Hypothalamus (tissue), 51 donors: Measurements from ENCODE around the gene ZFP64.
A peak's percentile ranks its signal among the peaks of the same experiment; 100 is the strongest.
"Not testable (repeated sequence)": the region's sequence is repeated elsewhere in the genome, so short reads cannot be mapped to it uniquely, and the experiment has no call there.

Experiments
- DNase-seq, 51 donors: peaks; one replicate each; lab custom pipeline; 2025; lab: John Stamatoyannopoulos, UW

Gene ZFP64

DNA sequence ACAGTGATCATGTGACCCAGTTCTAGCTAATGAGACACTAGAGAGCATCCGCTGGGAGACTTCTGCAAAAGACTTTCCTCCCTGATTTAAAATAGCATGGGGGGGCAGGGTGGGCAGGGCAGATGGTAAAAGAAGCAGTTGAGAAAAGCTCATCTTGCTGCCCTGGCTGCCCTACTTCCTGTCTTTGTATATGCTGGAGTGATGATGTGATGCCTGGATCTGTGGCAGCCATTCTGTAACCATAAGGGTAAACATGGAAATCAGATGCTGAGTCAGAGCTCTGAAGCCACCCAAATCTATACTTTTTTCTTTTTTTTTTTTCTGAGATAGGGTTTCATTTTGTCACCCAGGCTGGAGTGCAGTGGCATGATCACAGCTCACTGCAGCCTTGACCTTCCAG lies 25.4 kb downstream of the ZFP64 start:
- DNase-seq = no peak

DNA sequence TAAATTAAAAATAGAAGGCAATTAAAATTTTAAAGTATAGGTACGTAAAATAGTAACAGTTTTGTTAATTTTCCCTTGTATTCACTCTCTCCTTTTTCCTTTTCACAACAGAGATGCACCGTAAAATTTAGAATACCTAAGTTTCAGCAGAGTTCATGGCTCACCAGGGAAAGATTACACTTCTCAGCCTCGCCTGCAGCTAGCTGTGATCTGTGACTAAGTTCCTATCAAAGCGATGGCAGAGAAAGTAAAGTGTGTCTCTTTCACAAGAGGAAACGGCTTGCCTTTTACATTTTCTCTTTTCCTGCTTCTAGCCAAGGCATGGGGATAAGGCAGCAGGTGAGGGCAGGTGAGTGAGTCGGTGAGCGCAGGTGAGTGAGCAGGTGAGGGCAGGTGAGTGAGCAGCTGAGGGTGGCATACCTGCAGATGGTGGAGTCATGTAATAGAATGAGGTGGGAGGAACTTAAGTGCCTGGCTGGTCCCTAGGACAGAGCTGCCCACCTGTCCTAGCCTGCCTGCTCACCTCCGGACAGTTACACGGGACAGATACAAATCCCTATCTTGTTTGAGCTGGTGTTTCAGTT lies 30.9 kb downstream of the ZFP64 start:
- no peak for DNase-seq

DNA sequence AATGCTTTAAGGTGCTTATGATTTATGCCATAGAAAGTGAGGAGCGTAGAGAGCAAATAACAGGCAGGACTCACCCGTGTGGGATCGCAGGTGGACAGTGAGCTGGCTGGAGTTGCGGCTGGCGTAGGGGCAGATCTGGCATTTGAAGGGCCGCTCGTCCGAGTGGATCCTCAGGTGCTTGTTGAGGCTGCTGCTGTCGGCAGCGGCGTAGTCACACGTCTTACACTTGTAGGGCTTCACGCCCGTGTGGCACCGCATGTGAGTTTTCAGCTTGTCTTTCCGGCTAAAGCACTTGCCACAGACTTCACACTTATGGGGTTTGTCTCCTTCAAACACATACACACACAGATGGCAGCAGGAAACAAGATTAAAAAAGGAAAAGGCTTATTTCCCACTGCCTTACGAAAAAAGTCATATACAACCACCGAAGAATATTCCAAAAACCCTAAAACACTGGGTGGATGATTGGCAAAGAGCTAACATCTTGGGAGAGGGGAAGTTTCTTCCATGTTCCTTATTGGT lies 31.5 kb downstream of the ZFP64 start:
- DNase-seq = no peak

DNA sequence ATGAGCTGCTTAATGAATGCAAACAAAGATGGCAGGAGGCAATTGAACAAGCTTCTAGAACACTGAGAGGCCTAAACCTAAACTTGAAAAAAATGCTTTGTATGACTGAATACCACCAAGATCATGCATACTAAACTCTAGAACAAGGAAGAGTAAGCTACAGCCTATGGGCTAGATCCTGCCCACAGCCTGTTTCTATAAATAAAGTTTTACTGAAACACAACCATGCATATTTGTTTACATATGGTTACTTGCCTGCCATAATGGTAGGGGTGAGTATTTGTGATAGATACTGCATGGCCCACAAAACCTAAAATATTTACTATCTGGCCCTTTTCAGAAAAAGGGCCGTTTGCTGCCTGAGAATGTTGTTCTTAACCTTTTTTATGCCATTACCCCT lies 37.0 kb downstream of the ZFP64 start:
- no peak for DNase-seq

DNA sequence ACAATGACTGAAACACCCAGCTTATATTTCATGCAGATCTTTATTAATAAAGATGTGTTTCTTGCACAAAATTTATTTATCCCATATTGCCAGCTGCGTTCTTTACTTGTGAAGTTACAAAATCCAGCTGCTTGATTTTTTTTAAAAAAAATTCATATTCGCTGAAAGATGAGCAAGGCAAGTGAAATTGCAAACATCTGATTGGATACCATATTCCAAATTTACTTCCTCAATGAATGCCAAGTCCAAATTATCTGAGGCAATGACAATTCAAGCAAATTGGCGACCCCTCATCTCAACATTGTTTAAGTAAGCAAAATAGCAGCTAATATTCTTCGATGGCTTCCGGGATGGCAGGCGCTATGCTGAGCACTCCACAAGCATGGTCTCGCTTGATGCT lies 37.7 kb downstream of the ZFP64 start:
- no peak for DNase-seq

DNA sequence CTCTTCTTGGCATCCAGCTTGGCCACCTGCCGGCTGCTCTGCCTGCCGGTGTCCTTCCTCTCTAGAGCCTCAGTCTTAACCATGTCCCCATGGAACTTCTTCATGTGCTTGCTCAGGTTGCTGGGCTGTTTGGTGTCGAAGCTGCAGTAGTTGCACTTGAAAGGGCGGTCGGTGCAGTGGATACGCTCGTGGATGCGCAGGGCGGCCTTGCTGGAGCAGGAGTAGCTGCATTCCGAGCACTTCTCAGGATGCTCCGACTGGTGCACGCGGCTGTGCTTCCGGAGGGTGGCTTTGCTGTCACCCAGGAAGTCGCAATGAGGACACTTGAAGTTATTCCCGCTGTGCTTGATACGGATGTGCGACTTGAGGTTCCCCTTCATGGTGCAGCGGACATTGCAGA lies 38.7 kb downstream of the ZFP64 start:
- no peak for DNase-seq

DNA sequence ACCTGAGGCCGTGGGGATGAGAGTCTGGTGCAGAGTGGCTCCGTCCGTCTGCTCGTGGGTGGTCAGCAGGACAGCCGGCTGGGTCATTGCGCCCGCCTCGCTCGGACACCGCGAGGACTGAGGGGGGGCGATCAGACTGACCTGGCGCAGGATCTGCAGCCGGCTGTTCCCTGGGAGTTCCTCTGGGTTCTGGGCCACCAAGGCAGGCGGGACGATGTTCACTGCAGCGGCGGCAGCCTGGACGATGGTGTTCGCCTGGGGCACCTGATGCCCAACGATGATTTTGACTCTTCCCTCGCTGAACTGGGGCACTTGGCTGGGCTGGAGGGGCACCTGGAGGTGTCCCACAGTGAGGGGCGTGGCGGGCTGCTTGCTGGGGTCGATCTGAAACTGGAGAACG lies 39.2 kb downstream of the ZFP64 start:
- no peak for DNase-seq

DNA sequence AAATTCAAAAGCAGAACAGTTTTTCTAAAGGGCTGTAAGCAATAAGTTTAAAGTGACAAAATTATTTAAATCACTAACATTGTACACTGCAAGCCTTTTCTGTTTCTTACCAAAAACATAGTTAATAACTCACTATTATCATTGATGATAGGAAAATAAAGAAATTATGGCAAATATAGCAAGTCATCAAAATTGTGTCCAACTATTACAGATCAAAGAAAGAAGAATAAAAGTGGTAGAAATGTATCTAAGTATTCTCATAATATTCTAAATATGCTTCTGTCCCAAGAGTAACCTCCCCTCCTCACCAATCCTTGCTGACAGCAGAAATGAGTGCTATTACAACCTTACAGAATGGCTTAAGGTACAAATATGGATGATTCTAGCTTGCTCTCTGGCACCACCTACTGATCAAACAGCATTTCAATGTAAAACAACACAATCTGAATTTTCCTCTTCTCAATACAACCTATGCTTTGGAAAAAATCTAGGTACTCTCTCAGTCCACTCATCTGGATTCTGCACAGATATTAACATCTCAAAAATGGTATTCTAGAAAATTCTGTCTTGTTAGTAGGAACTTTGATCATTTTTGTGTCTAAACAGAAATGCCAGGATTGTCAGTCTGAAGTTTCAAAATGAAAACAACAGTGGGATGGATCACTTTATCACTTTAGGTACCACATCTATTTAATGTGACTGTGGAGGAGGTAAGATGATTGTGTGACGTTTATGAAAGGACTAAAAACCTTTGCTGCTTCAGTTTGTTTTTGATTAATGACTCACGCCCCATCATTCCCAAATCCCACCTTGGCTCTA lies 40.9 kb downstream of the ZFP64 start:
- peak in 4 of 51 donors; percentile 1 to 52 (median 10) for DNase-seq

DNA sequence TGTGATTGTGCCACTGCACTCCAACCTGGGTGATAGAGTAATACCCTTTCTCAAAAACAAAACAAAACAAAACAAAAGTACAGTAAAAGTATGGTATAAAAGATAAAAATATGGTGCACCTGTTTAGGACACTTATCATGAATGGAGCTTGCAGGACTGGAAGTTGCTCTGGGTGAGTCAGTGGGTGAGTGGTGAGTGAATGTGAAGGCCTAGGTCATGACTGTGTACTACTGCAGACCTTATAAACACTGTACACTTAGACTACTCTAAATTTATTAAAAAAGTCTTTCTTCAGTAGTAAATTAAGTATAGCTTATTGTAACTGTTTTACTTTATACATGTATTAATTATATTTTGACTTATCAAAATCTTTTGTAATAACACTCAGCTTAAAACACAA lies 46.0 kb downstream of the ZFP64 start:
- DNase-seq = no peak

DNA sequence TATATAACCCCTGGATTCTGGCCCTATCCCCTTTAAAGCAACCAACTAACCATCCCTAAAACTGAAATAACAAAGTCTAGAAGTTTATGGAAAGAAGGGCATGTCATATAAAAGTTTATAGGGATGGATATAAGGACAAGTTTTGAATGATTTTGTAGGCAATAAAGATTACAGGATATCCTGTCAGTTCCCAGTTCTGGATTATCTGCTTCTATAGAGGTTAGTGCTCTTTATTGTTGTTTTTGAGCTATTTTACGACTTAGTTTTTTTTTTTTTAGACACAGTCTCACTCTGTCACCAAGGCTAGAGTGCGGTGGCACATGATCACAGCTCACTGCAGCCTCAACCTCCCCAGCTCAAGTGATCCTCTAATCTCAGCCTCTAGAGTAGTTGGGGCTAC lies 48.3 kb downstream of the ZFP64 start:
- DNase-seq = no peak

DNA sequence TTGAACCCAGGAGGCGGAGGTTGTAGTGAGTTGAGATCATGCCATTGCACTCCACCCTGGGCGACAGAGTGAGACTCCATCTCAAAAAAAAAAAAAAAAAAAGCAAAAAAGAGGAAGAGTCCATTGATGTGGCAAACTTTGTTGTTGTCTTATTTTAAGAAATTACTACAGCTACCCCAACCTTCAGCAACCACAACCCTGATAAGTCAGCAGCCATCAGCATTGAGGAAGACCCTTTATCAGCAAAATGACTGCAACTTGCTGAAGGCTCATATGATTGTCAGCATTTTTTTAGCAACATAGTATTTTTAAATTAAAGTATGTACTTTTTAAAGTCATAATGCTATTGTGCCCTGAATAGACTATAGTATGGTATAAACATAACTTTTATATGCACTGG lies 48.8 kb downstream of the ZFP64 start:
- no peak for DNase-seq

DNA sequence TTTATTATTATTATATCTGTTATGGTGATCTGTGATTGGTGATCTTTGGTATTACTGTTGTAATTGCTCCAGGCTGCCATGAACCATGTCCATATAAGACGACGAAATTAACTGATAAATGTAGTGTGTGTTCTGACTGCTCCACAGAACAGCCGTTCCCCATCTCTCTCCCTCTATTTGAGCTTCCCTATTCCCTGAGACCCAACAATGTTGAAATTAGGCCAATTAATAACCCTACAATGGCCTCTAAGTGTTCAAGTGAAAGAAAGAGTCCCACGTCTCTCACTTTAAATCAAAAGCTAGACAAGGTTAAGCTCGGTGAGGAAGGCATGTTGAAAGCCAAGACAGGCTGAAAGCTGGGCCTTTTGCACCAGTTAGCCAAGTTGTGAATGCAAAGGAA lies 51.6 kb downstream of the ZFP64 start:
- DNase-seq = no peak

DNA sequence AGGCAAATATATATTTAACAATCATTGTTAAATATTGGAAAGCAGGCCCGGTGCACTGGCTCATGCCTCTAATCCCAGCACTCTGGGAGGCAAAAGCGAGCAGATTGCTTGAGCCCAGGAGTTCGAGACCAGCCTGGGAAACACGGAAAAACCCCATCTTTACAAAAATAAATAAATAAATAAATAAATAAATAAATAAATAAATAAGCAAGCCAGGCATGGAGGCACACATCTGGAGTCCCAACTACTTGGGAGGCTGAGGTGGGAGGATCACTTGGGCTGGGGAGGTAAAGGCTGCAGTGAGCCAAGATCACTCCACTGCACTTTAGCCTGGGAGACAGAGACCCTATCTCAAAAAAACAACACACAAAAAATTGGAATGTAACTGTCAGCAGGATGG lies 53.7 kb downstream of the ZFP64 start:
- DNase-seq = no peak

DNA sequence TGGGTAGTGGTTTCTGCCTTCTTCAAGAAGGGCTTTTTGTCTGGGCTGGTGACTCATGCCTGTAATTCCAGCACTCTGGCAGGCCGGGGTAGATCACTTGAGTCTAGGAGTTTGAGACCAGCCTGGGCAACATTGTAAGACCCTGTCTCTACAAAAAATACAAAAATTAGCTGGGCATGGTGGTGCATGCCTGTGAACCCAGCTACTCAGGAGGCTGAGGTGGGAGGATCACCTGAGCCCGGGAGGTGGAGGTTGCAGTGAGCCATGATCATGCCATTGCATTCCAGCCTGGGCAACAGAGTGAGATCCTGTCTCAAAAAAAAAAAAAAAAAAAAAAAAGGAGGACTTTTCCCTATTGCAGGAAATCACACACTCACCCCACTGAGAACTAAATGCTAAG lies 57.9 kb downstream of the ZFP64 start:
- not testable (repeated sequence) for DNase-seq

DNA sequence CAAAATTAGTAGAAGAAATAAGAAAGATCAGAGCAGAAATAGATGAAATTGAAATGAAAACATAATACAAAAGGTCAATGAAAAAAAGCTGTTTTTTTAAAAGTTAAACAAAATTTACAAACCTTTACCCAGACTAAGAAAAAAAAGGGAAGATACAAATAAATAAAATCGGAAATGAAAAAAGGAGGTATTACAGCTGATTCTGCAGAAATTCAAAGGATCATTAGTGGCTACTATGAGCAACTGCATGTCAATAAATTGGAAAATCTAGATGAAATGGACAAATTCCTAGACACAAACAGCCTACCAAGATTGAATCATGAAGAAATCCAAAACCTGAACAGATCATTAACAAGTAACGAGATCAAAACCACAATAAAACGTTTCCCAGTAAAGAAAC lies 59.2 kb downstream of the ZFP64 start:
- DNase-seq = no peak

DNA sequence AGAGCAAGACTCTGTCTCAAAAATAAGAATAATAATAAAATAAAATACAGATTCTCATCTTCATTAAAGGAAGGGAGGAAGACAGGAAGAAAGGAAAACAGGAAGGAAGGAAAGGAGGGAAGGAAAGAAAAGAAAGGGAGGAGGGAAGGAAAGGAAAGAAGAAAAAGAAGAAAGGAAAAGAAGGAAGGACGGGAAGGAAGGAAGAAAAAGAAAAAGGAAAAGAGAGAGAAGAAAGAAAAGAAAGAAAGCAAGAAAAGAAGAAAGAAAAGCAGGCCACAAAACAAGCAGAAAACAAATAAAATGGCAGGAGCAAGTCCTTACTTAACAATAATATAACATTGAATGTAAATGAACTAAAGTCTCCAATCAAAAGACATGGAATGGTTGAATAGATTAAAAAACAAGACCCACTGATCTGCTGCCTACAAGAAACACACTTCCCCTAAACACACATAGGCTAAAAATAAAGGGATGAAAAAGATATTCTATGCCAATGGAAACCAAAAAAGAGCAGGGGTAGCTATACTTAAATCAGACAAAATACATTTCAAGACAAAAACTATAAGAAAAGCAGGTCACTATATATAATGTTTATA lies 60.4 kb downstream of the ZFP64 start:
- no peak for DNase-seq

DNA sequence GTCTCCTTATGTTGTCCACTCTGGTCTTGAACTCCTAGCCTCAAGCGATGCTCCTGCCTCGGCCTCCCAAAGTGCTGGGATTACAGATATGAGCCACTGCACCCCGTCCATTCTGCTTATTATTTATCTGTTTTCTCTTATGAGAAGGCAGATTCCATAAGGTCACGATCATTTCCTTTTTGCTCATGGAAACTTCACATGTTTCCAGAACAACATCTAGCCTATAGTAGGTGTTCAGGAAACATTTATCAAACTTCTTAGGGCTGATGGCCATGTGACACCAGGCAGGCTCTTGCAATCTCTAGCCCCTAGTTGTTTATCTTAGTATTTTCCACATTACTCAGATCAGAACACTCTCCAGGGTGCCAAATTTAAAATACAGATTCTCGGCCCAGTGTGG lies 61.2 kb downstream of the ZFP64 start:
- no peak for DNase-seq

DNA sequence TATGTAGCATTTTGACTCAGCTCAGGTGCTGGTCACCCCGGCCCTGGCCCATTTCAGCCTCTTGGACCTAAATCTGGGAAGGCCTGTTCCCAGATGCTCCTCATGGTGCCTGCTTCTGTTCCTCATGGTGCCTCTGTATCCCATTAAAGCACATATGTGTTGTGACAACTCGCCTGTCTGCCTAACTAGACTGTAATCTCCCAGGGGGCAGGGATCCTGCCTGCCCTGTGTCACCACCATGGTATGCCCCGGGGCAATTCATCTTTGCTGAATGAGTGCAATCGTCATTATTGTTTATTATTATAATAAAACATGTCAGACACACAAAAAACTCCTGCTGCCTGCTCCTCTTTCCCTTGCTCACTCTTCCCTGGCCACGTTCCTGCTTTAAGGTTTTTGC lies 62.0 kb downstream of the ZFP64 start:
- DNase-seq = no peak

DNA sequence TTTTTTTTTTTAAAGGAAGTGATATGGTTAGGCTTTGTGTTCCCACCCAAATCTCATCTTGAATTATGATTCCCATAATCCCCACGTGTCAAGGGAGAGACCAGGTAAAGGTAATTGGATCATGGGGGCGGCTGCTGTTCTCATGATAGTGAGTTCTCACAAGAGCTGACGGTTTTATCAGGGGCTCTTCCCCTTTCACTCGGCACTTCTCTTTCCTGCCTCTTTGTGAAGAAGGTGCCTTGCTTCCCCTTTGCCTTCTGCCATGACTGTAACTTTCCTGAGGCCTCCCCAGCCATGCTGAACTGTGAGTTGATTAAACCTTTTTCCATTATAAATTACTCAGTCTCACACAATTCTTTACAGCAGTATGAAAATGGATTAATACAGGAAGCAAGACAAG lies 64.3 kb downstream of the ZFP64 start:
- no peak for DNase-seq

DNA sequence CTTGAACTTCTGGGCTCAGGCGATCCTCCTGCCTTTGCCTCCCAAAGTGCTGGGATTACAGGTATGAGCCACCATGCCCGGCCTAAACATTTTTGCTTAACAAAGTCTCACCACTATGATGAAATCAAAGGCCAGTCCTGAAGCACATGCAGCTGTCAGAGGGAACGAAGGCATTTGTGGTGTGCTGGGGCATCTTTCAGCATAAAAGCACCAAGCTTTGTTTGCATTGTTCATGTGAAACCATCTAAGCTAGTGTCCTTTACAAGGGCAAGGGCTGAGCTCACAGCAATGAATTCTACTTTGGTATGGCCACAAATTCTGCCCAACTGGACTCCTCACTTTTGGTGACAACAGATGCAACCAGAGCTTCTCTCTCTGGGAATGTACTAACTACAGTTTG lies 66.8 kb downstream of the ZFP64 start:
- no peak for DNase-seq

DNA sequence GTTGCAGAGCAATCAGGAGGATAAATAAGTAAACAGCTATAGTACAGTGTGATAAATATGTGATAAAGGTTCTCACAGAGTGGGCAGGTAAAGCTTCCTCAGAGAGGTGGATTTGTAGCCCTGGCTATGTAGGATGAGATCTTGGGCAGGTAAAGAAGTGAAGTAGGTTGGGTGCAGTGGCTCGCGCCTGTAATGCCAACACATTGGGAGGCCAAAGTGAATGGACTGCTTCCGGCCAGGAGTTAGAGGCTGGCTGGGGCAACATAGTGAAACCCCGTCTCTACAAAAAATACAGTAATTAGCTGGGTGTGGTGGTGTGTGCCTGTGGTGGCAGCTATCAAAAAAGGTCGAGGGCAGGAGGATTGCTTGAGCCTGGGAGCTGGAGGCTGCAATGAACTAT lies 72.9 kb downstream of the ZFP64 start:
- DNase-seq = no peak

DNA sequence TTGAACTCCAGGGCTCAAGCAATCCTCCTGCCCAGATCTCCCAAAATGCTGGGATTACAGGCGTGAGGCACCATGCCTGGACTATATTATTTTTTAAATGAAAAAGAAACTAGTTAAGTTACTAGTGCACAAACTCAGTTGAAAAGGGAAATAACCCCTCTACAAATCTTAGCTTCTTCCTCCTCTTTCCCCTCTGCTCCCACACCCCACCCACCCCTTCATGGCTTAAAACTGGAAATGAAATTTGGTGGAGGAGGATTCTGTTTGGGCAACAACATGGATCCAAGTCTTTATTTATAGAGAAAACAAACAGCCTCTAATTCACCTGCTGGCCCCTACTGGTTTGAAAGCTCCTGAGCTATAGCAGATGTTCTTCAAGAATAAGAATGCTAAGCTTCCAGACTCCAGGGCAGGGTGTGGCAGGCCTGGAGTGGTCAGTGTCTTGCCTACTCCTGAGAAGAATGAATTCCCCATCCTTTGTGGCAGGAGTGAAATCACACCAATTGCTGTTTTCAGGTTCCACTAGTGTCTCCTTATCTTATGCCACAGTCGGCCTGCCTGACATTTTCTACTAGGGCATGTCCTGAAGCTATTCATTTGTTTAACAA lies 73.5 kb downstream of the ZFP64 start:
- no peak for DNase-seq
